Activated CD4-positive, alpha-beta T cell treated with anti-CD3 and anti-CD28 coated beads, Interleukin-2, amount 50 U/mL, for 1 hour (primary cell): ENCODE data around the gene GOLGA8B.
A peak's percentile ranks its signal among the peaks of the same experiment; 100 is the strongest.
"Not testable (repeated sequence)": the region's sequence is repeated elsewhere in the genome, so short reads cannot be mapped to it uniquely, and the experiment has no call there.

ENCODE experiments used
- DNase-seq: peaks from one replicate; pipeline ENCODE4 v3.0.0-alpha.2; 2020

Gene GOLGA8B, protein sequence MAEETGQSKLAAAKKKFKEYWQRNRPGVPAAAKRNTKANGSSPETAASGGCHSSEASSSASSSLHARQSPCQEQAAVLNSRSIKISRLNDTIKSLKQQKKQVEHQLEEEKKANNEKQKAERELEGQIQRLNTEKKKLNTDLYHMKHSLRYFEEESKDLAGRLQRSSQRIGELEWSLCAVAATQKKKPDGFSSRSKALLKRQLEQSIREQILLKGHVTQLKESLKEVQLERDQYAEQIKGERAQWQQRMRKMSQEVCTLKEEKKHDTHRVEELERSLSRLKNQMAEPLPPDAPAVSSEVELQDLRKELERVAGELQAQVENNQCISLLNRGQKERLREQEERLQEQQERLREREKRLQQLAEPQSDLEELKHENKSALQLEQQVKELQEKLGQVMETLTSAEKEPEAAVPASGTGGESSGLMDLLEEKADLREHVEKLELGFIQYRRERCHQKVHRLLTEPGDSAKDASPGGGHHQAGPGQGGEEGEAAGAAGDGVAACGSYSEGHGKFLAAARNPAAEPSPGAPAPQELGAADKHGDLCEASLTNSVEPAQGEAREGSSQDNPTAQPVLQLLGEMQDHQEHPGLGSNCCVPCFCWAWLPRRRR

DNA sequence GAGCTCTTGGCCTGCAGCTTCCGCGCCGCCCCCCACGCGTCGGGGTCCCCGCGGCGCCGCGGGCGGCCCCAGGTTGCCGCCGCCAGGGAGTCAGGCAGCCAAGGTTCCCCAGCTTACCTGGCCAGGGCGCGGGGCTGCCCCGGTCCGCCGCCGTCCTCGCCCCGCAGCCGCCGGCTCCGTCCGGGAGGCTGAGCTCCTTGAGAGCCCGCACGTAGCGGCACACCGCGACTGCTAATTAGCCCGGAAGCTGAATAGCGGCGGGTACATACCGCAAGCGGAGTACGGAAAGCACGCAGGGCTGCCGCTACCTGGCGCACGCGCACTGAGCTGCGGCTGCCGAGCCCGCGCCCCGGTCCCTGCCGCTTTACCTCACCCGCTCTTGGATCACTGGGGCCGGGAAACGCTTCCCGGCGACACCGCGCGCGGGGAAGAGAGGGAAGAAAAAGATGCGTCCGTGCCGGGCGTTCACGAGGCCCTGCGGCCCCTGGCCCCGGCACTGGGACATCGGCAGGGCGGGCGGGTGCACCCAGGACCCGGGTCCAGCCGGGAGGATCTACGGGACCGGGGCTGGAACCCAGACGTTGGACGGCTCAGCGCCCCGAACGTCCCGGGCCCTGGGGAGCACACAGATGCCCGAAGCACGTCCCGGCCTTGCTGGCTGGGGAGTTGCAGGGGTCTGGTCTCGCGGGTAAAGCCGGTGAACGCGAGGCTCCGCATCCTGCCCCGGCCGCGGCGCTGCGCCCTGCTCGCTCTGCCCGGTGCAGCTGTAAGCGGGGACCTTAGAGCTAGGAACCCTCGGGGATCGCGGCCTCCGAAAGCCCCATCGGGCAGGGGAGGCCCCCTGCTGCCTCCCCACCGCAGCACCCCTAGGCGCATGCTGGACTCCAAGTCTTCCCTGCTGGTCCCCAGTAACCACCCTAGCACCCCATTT is at the start of gene GOLGA8B:
GOLGA8B (minus strand) TSS at position 253 of the 931 bp plus-strand sequence. CDS start 47,739 bp downstream, outside the sequence.
- peak; percentile 78 for DNase-seq

DNA sequence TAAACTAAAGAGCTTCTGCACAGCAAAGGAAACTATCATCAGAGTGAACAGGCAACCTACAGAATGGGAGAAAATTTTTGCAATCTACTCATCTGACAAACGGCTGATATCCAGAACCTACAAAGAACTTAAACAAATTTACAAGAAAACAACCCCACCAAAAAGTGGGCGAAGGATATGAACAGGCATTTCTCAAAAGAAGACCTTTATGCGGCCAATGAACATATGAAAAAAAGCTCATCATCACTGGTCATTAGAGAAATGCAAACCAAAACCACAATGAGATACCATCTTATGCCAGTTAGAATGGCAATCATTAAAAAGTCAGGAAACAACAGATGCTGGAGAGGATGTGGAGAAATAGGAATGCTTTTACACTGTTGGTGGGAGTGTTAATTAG is 49.7 kb upstream of the GOLGA8B start:
- DNase-seq, result not testable (repeated sequence)

DNA sequence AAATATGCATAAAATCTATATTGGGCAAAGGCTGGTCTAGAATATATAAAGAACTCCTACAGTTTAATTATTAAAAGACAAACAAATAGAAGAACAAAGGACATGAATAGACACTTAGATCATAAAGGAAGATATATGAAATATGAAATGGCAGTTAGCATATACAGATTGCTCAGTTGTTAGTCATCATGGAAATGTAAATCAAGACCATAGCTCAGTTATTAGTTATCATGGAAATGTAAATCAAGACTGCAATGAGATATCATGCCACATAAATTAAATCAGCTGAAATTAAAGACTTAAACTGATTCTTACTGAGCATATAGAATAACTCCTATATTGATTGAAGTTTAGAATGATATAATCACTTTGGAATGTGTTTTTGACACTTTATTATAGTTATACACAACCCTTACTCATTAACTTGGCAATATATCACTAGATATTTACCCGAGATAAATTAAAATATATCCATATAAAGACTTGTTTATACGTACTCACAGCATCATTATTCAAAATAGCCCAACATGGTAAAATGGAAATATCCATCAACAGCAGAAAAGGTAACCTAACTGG is 45.2 kb upstream of the GOLGA8B start:
- DNase-seq, result no peak

DNA sequence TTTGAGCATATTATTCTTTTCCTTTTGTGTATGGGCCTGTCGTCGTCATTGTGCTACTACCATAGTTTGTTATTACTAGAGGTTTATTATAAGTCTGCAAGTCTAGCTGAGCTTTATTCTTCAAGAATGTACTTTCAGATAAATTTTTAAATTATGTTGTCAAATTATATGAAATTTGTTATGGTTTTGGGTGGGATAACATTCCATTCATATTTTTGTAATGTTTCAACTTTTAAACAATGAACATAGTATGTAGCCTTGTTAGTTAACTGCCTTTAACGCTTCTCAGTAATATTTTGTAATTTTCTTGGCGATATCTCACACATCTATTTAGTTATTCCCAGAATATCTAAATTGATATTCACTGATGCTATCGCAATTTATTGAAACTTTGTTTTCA is 41.6 kb upstream of the GOLGA8B start:
- no peak for DNase-seq

DNA sequence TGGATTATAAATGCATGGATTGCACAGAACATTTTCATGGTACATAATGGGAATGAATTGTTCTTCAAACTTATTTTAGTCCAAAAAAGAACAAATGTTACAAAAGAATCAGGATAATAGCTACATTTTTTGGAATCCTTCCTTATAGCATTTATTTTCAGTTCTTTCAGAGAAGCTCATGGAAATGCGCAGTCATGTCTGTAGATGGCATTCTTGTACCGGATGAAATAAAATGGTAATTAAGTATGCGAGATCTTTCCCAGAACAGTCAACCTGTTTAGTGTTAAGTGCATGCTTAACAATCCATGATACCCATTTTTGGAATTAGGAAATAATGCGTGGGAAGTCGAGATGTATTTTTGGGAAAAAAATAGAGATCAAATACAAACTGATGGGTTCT is 38.2 kb upstream of the GOLGA8B start:
- no peak for DNase-seq

DNA sequence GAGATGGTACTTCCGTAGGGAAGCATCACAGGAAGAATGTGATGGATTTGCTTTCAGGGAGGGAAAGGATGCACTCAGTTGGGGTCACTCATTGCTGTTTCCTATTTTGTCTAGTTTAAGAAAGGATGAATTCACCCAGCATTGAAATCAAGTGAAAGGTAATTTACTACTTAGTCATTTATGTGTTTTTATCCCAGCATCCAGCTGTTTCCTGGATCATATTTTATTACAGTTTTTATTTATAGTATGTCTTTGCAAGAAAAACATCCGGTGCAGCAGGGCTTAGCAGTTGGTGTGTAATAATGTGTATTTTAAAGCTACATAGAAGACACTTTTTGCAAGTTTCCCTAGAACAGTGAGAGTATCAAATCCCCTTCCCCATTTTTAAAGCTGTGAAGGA is 37.4 kb upstream of the GOLGA8B start:
- no peak for DNase-seq

DNA sequence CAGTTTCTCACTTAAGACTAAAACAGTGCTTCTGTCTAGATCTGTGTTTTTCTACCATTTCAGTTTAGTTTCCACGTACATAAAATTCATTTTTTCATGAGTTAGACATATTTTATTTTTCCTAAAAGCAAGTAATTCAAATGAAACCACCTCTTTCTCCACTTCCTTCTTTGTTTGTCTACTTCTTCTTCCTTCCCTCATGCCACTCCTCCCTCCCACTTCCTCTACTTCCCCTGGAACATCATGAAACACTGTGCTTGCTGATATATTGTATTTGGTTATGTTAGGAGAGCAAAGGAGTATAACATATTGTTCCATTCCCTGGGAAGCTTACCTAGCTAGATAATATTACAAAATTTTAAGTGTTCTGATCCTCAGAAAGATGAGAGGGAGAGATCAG is 36.7 kb upstream of the GOLGA8B start:
- no peak for DNase-seq

DNA sequence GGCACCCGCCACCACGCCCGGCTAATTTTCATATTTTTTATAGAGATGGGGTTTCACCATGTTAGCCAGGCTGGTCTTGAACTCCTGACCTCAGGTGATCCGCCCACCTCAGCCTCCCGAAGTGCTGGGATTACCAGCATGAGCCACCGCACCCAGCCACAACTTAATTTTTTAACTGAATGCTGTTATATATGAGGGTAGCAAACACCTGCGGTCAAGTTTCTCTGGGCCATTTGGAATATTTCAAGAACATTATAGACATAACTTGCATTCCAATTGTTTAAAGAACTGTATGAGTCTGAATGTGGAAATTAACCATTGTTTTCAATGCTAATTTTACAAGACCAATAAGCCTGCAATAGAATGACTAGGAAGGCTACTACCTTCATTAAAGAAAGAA is 35.7 kb upstream of the GOLGA8B start:
- DNase-seq, result no peak

DNA sequence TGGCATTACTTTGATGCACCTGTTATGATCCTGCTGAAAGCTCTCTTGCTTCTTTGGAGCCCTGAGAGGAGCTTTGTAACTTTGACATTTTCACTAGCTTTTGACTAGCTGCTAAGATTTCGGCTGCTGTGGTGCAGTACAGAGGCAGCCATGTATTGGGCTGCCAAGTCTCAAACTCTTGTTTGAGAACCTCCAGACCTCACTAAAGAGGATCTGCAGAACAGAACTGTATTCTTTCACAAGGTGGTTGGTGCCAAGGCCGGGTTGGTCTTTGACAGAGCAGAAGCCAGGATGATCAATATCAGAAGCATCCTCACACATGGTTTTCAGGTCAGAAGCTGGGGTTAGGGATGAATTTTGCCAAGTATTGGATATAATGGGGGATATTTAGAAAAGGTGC is 34.6 kb upstream of the GOLGA8B start:
- no peak for DNase-seq

DNA sequence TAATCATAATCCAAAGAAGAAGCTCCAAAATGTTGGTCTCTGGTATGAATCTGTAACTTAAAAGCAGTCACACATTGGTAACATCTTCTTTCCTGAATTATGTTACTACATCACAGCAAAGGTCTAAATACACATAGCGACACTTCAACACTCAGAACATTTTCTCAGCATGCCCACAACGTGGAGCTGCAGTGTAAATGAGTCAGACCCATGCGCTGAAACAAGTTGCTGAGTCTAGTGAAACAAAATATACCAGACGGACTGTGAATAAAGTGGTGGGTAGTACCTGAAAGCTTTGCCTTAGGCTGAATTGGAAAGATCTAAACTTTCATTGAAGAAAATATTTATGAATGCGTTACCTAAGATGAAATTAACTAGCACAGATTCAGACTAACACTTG is 33.2 kb upstream of the GOLGA8B start:
- DNase-seq, result no peak

DNA sequence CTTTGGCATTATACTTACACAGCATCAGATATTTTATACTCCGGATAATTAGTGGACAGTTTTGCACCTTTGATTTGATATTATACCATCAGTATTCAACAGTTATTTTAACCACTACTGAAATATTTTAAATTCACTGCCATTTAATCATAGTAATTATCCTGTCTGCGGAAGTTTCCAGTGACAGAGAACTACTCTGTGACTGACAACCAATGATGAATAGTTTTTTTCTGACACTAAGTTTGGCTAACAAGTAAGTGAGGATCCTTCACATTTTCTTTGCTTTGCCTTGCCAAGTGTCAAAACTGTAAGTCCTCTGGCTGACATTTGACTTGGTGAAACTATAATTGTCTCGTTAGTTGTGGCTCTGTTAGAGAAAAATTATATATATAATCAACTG is 30.5 kb upstream of the GOLGA8B start:
- DNase-seq, result no peak

DNA sequence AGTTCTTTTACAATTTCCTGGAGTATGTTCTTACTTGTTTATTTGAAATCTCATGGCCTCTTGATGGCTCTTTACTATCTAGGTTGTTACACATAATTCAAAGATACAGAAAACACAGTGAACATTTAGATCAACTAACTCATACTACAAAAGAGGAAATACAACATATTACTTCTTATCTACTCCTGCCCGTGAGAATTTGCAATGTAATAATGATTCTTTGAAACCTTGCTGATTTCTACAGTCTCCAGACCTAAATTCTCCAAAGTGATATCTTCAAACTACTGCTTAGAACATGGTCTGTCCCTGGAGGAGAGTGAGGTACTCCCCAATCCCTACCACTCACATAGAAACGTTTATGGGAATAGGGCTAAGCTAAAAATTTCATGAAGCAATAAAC is 29.9 kb upstream of the GOLGA8B start:
- no peak for DNase-seq

DNA sequence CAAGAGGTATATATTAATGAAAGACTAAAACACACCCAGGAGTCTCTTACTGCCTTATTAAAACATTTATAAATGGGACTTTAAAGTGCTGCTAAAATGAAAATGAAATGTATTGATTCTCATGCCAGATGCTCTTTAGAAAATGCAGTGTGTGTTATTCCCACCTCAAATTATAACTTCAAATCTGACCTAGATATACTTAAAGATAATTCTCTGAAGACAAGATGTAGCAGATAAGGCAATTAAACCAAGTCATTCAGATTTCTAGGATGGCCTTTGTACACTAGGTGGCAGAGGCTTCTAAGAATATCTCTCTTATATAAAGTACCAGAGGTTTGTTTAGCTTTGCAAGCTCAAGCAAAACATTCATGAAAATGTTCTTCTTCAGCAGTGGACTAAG is 26.9 kb upstream of the GOLGA8B start:
- no peak for DNase-seq

DNA sequence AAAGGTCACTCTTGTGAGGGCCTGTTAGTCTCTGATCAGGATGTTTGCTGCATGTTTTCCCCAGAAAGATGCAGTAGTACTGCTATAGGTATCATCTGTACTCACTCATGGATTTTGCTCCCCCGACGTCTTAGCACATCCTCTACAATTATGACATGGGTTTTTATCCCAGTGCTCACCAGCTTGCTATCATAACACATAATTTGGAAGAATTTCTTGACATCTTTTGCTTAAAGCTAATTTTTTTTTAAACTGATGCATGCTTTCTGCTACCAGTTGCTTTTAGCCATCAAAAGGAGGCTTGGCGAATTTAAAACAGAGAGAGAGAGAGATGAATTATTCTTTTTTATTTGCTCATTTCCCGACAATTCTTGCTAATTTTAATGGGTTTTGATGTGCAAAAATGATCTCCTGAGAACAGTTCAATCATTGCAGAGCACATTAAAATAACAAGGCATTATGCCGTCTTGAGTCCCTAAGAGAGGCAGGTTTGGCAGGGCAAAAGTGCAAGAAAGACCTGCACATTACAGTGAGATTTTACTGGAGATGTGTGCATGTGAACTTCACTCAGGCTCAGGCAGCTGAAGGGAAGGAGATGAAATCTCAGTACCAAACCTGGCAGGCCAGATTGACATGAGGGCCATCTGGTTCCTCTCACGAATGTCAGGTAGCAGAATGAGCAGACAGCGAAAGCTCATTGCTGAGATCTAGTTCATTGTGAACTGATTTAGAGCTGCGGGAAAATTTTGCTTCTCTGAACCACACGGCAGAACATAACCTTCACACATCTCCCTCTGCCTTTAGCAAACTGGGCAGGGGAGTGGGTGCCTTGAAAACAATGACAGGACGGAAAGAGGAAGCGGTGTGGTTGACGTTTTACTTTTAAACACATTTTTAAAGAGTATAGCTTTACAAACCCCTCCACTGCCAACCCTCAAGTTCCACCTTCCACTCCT is 25.9 kb upstream of the GOLGA8B start:
- DNase-seq, result no peak

DNA sequence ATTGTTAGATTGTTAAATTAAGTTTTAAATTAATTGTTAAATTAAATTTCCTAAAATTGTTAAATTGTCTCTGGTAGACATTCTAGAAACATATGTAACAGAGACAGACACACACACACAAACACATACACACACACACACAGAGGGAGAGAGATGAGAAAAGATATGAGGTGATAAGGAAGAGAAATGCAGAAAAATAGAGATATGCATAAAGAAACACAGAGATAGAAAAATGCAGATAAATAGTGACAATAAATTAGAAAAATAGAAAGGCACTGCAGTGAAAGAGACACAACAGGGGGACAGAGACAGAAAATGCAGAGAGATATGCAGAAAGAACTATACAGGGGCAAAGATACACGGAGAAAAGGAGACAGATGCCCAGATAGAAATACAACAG is 25.1 kb upstream of the GOLGA8B start:
- DNase-seq, result no peak

DNA sequence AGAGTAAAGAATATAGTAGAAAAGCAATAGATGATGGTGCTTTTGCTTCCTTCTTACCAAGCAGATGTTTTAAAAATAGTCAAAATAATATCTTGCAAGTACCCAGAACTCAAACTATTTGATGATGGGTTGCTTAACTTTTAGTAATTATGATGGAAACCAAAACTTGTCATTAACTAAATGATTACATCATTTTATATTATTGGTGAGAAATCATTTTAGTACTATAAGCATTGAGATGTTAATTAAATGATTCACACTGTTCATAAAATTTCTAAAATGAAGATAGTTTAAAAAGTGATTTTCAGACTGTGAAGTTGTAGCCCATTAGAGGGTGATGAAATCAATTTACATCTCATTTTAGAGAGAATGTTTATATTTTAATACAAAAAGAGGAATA is 24.4 kb upstream of the GOLGA8B start:
- no peak for DNase-seq

DNA sequence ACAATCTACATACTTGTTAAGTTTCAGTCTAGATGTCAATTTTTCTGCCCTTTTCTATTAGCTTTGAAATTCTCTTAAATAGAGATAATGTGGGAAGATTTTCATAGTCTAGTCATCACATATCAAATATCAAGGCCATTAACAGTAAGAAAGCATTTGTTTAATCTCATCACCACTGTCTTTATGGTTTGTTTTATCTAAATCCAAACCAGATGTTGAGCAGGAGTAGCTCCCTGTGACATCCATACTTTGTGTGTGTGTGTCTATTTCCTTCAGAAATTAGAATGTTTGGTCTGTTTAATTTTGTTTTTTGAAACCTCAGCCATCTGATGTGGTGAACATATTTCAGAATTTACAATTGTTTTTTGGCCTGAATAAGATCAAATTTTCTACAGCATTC is 23.1 kb upstream of the GOLGA8B start:
- no peak for DNase-seq

DNA sequence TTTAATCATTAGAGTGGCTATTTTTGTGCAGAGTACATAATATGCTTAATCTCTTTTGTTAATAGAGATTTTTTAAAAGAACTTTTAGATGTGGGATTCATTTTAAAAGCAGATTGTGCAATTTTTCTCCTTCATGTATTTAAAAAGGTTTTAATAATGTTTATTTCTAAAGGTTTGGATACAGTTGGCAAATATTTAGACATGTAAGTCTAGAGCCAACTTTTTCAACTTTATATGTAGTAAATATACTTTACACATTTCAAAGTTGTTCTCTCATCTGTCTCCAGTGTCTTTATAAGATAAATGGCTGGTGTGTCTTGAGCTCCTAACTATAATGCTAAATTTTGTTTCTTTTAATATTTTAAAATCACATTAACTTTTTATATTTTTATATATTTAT is 22.7 kb upstream of the GOLGA8B start:
- DNase-seq, result no peak

DNA sequence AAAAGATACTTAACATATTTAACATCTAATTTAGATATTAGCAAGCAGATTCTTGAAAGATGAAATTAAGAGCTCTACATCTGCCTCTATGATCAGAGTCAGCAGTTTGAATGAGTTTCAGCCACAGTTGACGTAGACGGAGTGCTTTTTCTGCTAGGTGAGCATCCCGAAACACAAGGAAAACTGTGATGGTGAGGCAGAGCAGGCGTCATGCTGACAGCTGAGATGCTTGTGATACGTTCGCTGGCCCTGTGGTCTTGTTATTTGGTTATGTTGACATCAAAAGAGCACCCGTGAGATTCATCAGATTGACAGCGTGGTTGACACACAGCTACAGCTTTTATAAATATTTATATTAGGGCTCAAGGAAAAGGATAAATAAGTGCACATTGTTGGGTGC is 19.6 kb upstream of the GOLGA8B start:
- DNase-seq, result no peak

DNA sequence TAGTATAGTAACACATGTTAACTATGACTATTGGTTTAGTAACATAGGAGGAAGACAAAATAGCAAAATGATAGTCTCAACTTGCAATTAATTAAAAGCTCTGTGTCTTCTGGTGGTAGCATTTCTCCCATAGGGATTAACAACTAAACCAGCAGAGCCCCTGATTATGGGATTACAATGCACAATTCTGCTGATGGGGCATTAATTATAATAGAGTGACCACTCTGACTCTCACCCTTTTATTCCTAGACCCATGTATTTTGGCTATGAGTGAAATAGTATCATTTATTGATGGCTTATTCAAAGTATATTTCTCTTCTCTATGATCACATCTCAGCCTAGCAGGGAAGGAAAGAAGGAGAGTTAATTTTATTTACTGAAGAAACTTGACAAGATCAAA is 17.5 kb upstream of the GOLGA8B start:
- no peak for DNase-seq

DNA sequence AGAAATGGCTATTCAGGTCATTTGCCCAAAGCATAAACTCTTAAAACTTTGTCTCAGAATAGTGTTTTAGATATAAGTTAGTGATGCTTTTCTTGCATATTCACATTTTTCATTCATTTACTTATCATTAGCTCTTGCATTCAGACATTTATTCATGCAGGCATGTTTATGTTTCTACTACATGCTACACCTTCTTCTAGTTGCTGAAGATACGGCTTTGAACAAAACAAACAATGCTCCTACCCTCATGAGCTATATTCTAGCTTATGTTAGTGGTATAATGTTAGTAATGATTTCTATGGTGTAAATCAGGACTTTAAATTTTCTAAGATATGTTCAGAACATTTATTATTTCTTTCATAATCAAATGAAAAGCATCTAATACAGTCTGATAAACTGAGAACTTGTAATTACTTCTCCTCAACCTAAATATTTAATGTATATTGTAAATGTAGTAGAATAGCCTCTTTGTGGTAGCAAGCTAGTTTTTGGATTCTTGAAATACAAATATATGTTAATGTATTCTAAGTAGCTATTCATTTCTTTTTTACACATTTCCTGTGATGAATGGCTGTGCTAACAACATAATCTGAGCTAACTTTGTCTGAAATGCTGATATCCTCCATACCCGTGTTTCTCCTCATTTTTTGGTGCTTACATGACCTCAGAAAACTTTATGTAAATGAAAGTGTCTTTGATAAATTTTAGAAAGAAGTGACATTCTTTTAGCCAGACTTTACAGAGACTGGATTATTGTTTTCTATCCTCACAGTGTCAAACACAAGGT is 15.5 kb upstream of the GOLGA8B start:
- DNase-seq, result no peak
